ENCODE data around the gene FARS2. TPM values are rescaled to one million over a fixed set of nuclear protein-coding genes. Genes with fewer than 3 reads are reported as not detected.

Gene FARS2
- total RNA-seq, 1 donor from 2014 or later, result 16.5 TPM

DNA sequence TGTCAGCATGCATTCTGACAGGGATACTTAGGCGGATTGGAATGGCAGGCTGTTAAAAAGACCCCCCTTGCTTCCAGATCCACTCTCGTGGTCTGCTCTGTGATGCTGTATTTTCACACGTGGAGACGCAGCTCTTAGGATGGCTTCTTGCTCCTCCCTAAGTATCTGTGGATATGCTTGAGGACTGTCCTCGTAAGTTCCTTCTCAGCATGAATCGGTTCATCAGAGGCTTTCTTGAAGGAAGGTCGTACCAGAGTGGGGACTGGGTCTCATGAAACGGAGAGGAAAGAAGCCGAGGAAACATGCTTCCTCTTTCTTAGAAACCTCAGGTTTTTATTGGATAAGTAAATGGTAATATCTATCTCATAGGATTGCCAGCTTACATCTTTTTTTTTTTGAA lies 220.4 kb downstream of the FARS2 start:
- Histone ChIP-seq H3K36me3 (no peaks in the 10 kb centered on the region), H3K27ac (no peak overlapping the region), H3K9me3 (no peaks in the 10 kb centered on the region), H3K4me3 (no peak overlapping the region), H3K4me1 (peaks cover 11% of the 10 kb centered on the region), H3K27me3 (no peaks in the 10 kb centered on the region)
- TF ChIP-seq, protein P1, sequence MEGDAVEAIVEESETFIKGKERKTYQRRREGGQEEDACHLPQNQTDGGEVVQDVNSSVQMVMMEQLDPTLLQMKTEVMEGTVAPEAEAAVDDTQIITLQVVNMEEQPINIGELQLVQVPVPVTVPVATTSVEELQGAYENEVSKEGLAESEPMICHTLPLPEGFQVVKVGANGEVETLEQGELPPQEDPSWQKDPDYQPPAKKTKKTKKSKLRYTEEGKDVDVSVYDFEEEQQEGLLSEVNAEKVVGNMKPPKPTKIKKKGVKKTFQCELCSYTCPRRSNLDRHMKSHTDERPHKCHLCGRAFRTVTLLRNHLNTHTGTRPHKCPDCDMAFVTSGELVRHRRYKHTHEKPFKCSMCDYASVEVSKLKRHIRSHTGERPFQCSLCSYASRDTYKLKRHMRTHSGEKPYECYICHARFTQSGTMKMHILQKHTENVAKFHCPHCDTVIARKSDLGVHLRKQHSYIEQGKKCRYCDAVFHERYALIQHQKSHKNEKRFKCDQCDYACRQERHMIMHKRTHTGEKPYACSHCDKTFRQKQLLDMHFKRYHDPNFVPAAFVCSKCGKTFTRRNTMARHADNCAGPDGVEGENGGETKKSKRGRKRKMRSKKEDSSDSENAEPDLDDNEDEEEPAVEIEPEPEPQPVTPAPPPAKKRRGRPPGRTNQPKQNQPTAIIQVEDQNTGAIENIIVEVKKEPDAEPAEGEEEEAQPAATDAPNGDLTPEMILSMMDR (IDR thresholded peaks at IDR 0.05), result no peak
- no peak for DNase-seq (ENCODE audit: extremely low spot score in 2 of 2)
- intact Hi-C loops (cut with DNase I), result no loop called here

DNA sequence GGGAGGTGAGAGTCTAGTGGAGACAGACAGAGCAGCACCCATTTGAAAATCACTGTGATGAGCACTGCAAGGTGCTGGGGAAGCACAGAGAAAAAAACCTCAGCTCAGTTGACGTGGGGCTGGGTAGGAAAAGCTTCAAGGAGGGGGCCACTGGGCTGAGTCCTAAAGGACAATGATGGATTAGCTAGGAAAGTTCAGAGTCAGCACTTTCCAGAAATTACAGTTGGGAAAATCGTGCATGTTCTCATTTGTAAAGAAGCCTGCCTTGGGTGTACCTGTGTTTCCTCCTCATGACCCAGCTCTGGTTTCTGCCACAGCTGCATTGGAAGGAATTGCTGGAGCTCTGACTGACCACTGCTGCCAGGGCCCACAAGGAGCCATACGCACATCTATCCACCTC lies 221.3 kb downstream of the FARS2 start:
- Histone ChIP-seq H3K27ac (no peak overlapping the region), H3K9me3 (no peaks in the 10 kb centered on the region), H3K4me1 (peaks cover 11% of the 10 kb centered on the region), H3K36me3 (no peaks in the 10 kb centered on the region), H3K27me3 (no peaks in the 10 kb centered on the region), H3K4me3 (no peak overlapping the region)
- intact Hi-C loops (cut with DNase I), result no loop called here
- no peak for TF ChIP-seq POLR2A (IDR thresholded peaks at IDR 0.05)
- DNase-seq (ENCODE audit: extremely low spot score in 2 of 2), result no peak

DNA sequence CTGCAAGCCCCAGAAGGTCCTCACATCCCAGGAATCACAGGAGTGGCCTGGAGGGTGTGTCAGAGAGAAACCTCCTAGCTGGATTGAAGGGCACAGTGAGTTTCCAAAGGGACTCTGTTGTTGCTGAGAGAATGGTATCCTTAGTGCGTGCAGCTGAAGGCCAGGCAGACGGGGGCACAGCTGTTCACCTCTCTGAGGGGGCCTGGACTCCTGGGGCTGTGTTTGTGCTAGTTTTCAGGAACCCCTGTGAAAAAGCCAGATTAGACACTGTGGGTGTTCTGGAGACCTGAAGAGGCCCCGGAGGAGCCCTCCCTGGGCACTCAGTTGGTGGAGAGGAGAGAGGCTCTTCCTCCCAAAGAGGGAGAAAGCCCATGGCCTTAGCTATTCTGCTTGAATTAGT lies 223.4 kb downstream of the FARS2 start:
- TF ChIP-seq, protein P1 (IDR thresholded peaks at IDR 0.05), result no peak
- TF ChIP-seq POLR2AphosphoS5 (IDR thresholded peaks at IDR 0.05; ENCODE audit: insufficient read depth in 1 of 2, low read depth in 1 of 2) (no peak), POLR2A (IDR thresholded peaks at IDR 0.05) (no peak)
- Histone ChIP-seq H3K36me3 (no peaks in the 10 kb centered on the region), H3K4me3 (no peak overlapping the region), H3K9me3 (no peaks in the 10 kb centered on the region), H3K4me1 (peaks cover 11% of the 10 kb centered on the region), H3K27ac (no peak overlapping the region), H3K27me3 (no peaks in the 10 kb centered on the region)
- intact Hi-C loops (cut with DNase I), result no loop called here
- DNase-seq (ENCODE audit: extremely low spot score in 2 of 2), result no peak

DNA sequence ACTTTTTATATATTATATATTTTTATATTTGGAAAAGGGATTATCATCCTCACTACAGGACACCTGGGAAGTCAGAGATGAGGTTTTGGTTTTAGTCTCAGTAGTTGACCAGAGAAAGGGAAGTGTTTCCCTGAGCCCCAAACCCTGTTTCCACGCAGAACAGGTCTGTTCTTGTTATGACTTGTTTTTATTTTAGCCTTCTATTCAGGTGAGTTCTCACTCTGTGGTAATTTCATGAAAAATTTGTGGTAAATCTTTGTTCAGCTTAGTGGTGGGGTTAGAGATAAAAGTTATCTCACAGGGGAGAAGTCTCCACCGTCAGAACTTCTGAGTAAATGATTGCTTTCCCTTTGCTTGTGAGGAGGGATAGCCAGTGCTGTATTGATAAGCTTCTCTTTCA lies 224.9 kb downstream of the FARS2 start:
- no peak overlapping the region for H3K27ac ChIP-seq
- H3K27me3 ChIP-seq, result no peaks in the 10 kb centered on the region
- H3K4me3 ChIP-seq, result no peak overlapping the region
- TF ChIP-seq POLR2AphosphoS5 (IDR thresholded peaks at IDR 0.05; ENCODE audit: insufficient read depth in 1 of 2, low read depth in 1 of 2) (no peak), POLR2A (IDR thresholded peaks at IDR 0.05) (no peak)
- TF ChIP-seq, protein P1 (IDR thresholded peaks at IDR 0.05), result no peak
- intact Hi-C loops (cut with DNase I), result no loop called here
- H3K4me1 ChIP-seq, result no peaks in the 10 kb centered on the region
- H3K36me3 ChIP-seq, result no peaks in the 10 kb centered on the region
- no peaks in the 10 kb centered on the region for H3K9me3 ChIP-seq
- DNase-seq (ENCODE audit: extremely low spot score in 2 of 2), result no peak

DNA sequence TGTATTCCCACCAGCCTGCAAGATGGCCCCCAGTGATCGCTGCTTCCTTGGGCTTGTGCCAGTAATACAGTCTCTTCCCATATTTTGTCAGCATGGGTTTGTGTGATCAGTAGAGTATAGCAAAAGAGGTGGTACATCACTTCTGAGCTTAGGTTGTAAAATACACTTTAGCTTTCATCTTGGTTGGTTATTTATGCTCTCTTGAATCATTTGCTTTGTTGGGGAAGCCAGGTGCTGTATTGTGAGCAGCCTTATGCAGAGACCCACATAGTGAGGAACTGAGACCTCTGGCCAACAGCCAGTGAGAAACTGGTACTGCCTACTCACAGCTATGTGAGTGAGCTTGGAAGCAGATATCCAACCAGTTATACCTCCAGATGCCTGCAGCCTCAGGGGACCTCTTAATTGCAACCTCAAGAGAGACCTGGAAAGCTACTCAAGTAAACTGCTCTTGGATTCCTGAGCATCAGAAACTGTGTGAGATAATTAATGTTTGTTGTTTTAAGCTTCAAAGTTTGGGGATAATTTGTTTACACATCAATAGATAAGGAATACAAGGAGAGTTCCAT lies 229.3 kb downstream of the FARS2 start:
- Histone ChIP-seq H3K9me3 (no peaks in the 10 kb centered on the region), H3K4me1 (no peaks in the 10 kb centered on the region), H3K27ac (no peak overlapping the region), H3K4me3 (no peak overlapping the region), H3K27me3 (no peaks in the 10 kb centered on the region), H3K36me3 (no peaks in the 10 kb centered on the region)
- TF ChIP-seq, protein P1 (IDR thresholded peaks at IDR 0.05), result no peak
- TF ChIP-seq POLR2A (IDR thresholded peaks at IDR 0.05), result no peak
- TF ChIP-seq POLR2AphosphoS5 (IDR thresholded peaks at IDR 0.05; ENCODE audit: insufficient read depth in 1 of 2, low read depth in 1 of 2), result no peak
- DNase-seq (ENCODE audit: extremely low spot score in 2 of 2), result no peak
- intact Hi-C loops (cut with DNase I), result no loop called here

DNA sequence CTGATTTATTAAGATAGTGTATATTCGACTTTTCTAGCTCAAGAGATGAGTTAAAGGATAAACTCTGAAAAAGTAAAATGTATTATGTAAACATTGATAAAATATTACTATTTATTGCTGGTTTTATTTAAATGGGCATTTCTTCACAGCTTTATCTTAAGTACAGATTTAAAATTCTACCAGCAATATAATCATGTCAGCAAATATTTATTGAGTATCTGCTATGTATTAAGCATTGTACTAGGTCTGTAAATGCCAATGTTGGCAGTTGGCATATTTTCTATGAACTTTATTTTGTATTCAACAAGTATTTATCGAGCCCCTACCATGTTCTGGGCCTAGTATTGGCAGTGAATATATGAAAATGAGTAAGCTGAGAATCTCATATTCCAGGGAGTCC lies 231.0 kb downstream of the FARS2 start:
- H3K27ac ChIP-seq, result no peak overlapping the region
- intact Hi-C loops (cut with DNase I), result no loop called here
- no peak for DNase-seq (ENCODE audit: extremely low spot score in 2 of 2)
- no peaks in the 10 kb centered on the region for H3K4me1 ChIP-seq
- H3K36me3 ChIP-seq, result no peaks in the 10 kb centered on the region
- no peaks in the 10 kb centered on the region for H3K27me3 ChIP-seq
- TF ChIP-seq POLR2A (IDR thresholded peaks at IDR 0.05) (no peak), POLR2AphosphoS5 (IDR thresholded peaks at IDR 0.05; ENCODE audit: insufficient read depth in 1 of 2, low read depth in 1 of 2) (no peak)
- TF ChIP-seq, protein P1 (IDR thresholded peaks at IDR 0.05), result no peak
- H3K9me3 ChIP-seq, result no peaks in the 10 kb centered on the region
- H3K4me3 ChIP-seq, result no peak overlapping the region

Data from vagina (tissue), 2 donors.